8988T (cell line): ENCODE data around the gene DACH1.

Source experiments
- DNase-seq: peaks from one replicate; pipeline ENCODE4 v3.0.0; 2011

Gene DACH1

GRCh38 chr13:71474936-71475335 is 392.1 kb downstream of the DACH1 start:
- no peak for DNase-seq

GRCh38 chr13:71469626-71470025 is 397.4 kb downstream of the DACH1 start:
- no peak for DNase-seq

- DNase-seq, result no peak
Measured at GRCh38 chr13:71464686-71465085, 402.3 kb downstream of the DACH1 start.

GRCh38 chr13:71461892-71462291 is 405.1 kb downstream of the DACH1 start:
- no peak for DNase-seq

- no peak for DNase-seq
Measured at GRCh38 chr13:71460211-71460610, 406.8 kb downstream of the DACH1 start.

GRCh38 chr13:71459708-71460107 is 407.3 kb downstream of the DACH1 start:
- DNase-seq, result no peak

- DNase-seq, result no peak
Measured at GRCh38 chr13:71457645-71458044, 409.4 kb downstream of the DACH1 start.

GRCh38 chr13:71456136-71456535 is 410.9 kb downstream of the DACH1 start:
- DNase-seq, result no peak

GRCh38 chr13:71454509-71454908 is 412.5 kb downstream of the DACH1 start:
- no peak for DNase-seq

GRCh38 chr13:71448080-71448630 is 418.8 kb downstream of the DACH1 start:
- no peak for DNase-seq

- no peak for DNase-seq
Measured at GRCh38 chr13:71437704-71438103, 429.3 kb downstream of the DACH1 start.

- no peak for DNase-seq
Measured at GRCh38 chr13:71430681-71431080, 436.3 kb downstream of the DACH1 start.

- DNase-seq, result no peak
Measured at GRCh38 chr13:71417205-71417604, 449.8 kb downstream of the DACH1 start.

- no peak for DNase-seq
Measured at GRCh38 chr13:71412231-71412630, 454.8 kb downstream of the DACH1 start.

- DNase-seq, result no peak
Measured at GRCh38 chr13:71408416-71408815, 458.6 kb downstream of the DACH1 start.

- no peak for DNase-seq
Measured at GRCh38 chr13:71399631-71400215, 467.3 kb downstream of the DACH1 start.

- DNase-seq, result no peak
Measured at GRCh38 chr13:71396149-71396548, 470.9 kb downstream of the DACH1 start.

- DNase-seq, result no peak
Measured at GRCh38 chr13:71395053-71395452, 472.0 kb downstream of the DACH1 start.

GRCh38 chr13:71394176-71394575 is 472.8 kb downstream of the DACH1 start:
- DNase-seq, result no peak
